ENCODE results near the gene RRAD.

DNA sequence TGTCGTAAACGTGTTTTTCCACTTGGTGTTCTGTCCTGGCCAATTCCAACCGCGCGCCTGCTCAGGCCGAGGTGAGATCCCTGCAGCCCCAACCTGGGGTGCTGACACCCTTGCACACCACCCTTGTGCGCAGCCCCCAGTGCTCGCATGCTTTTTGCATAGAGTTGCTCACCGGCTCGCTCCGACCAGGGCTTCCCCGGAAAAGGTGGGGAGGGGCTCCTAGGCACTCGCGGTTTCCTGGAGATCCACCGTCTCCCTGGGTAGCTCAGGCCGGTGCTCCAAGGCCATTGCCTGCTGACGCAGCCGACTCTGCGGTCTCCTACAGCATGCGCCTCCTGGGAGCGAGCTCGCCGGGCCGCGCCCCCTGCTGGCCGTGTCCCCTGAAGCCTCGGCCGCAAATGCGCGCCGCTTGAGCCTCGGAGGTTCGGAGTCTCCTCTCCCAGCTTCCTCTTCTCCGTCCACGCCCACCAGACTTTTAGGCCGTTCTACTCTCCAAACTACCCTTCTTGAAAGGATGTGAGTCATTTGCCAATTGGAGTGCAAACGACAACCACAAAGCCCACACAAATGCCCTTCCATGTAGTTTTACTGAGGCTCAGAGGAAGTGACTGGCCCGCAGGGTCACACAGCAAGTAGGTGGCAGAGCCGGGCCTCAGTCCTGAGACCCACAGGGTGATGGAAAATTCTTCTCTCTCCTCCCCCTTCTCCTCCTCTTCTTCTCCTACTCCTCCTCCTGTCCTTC is 52.2 kb downstream of the RRAD start:
- TF ChIP-seq, protein P1, sequence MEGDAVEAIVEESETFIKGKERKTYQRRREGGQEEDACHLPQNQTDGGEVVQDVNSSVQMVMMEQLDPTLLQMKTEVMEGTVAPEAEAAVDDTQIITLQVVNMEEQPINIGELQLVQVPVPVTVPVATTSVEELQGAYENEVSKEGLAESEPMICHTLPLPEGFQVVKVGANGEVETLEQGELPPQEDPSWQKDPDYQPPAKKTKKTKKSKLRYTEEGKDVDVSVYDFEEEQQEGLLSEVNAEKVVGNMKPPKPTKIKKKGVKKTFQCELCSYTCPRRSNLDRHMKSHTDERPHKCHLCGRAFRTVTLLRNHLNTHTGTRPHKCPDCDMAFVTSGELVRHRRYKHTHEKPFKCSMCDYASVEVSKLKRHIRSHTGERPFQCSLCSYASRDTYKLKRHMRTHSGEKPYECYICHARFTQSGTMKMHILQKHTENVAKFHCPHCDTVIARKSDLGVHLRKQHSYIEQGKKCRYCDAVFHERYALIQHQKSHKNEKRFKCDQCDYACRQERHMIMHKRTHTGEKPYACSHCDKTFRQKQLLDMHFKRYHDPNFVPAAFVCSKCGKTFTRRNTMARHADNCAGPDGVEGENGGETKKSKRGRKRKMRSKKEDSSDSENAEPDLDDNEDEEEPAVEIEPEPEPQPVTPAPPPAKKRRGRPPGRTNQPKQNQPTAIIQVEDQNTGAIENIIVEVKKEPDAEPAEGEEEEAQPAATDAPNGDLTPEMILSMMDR (IDR thresholded peaks at IDR 0.05; ENCODE audit: insufficient read depth, low read depth, low read length) = peak; percentile 89
- no peak for TF ChIP-seq EZH2 (IDR thresholded peaks at IDR 0.05; ENCODE audit: insufficient read depth, low read length)

Data from astrocyte (in vitro differentiated cells and primary cell).